ENCODE results near the gene ARHGAP24.
"Not testable (repeated sequence)": the region's sequence is repeated elsewhere in the genome, so short reads cannot be mapped to it uniquely, and the experiment has no call there.

ARHGAP24 gene

GRCh38 chr4:85656759-85657505 lies 182.0 kb downstream of the ARHGAP24 start:
- DNase-seq (ENCODE audit: low spot score), result no peak

- no peak for DNase-seq (ENCODE audit: low spot score)
Measured at GRCh38 chr4:85658766-85659439, 184.0 kb downstream of the ARHGAP24 start.

GRCh38 chr4:85659610-85660218 lies 184.8 kb downstream of the ARHGAP24 start:
- DNase-seq (ENCODE audit: low spot score), result no peak

GRCh38 chr4:85666625-85667024 lies 191.7 kb downstream of the ARHGAP24 start:
- not testable (repeated sequence) for DNase-seq (ENCODE audit: low spot score)

- DNase-seq (ENCODE audit: low spot score), result no peak
Measured at GRCh38 chr4:85669204-85669603, 194.3 kb downstream of the ARHGAP24 start.

- DNase-seq (ENCODE audit: low spot score), result no peak
Measured at GRCh38 chr4:85669992-85670548, 195.1 kb downstream of the ARHGAP24 start.

GRCh38 chr4:85671120-85671519 lies 196.2 kb downstream of the ARHGAP24 start:
- DNase-seq (ENCODE audit: low spot score), result no peak

GRCh38 chr4:85672116-85672515 lies 197.2 kb downstream of the ARHGAP24 start:
- no peak for DNase-seq (ENCODE audit: low spot score)

- DNase-seq (ENCODE audit: low spot score), result no peak
Measured at GRCh38 chr4:85672959-85673358, 198.0 kb downstream of the ARHGAP24 start.

GRCh38 chr4:85673540-85673939 lies 198.6 kb downstream of the ARHGAP24 start:
- DNase-seq (ENCODE audit: low spot score), result no peak

- no peak for DNase-seq (ENCODE audit: low spot score)
Measured at GRCh38 chr4:85675076-85676049, 200.4 kb downstream of the ARHGAP24 start.

GRCh38 chr4:85676050-85676425 lies 201.1 kb downstream of the ARHGAP24 start:
- no peak for DNase-seq (ENCODE audit: low spot score)

GRCh38 chr4:85676850-85677590 lies 202.1 kb downstream of the ARHGAP24 start:
- DNase-seq (ENCODE audit: low spot score), result no peak

GRCh38 chr4:85681221-85681657 lies 206.3 kb downstream of the ARHGAP24 start:
- DNase-seq (ENCODE audit: low spot score), result no peak

- DNase-seq (ENCODE audit: low spot score), result no peak
Measured at GRCh38 chr4:85681921-85682320, 207.0 kb downstream of the ARHGAP24 start.

- no peak for DNase-seq (ENCODE audit: low spot score)
Measured at GRCh38 chr4:85682391-85682790, 207.4 kb downstream of the ARHGAP24 start.

GRCh38 chr4:85684676-85685075 lies 209.7 kb downstream of the ARHGAP24 start:
- DNase-seq (ENCODE audit: low spot score), result no peak

GRCh38 chr4:85686398-85686797 lies 211.4 kb downstream of the ARHGAP24 start:
- no peak for DNase-seq (ENCODE audit: low spot score)

GRCh38 chr4:85688055-85688740 lies 213.2 kb downstream of the ARHGAP24 start:
- no peak for DNase-seq (ENCODE audit: low spot score)

- no peak for DNase-seq (ENCODE audit: low spot score)
Measured at GRCh38 chr4:85696661-85697060, 221.7 kb downstream of the ARHGAP24 start.

Measured in RKO (cell line).